A549 (cell line): Measurements from ENCODE around the gene RYR3. TPM values are rescaled to one million over a fixed set of nuclear protein-coding genes. Genes with fewer than 3 reads are reported as not detected.

ENCODE experiments used
- ATAC-seq, 2 experiments: fragments of 200-7000 bp in 1 of 2; fragments of >200 bp in 1 of 2; cut with Nextera tagmentation in 1 of 2; cut with Tn5 transposase in 1 of 2; 3 replicates each; pipeline versions ENCODE4 v1.8.0 to v1.9.1; 2018 to 2020; ENCODE audit warnings: mild to moderate bottlenecking in 1 of 2, moderate library complexity in 1 of 2
- CTCF ChIA-PET: fragments of 300-600 bp; sonication (Branson Sonifier 250); formaldehyde crosslinking; extraction: SDS; loops from one replicate; lab custom pipeline; 2021; ENCODE audit warnings: antibody characterized with exemption, inconsistent platforms; lab: Yijun Ruan, JAX
- POLR2A ChIA-PET: fragments of 350-600 bp; formaldehyde crosslinking; extraction: SDS; loops from one replicate; lab custom pipeline; 2021; ENCODE audit warnings: antibody characterized with exemption, inconsistent platforms; lab: Yijun Ruan, JAX
- DNase-seq, 2 experiments: peaks; one replicate each; pipeline versions ENCODE4 v3.0.0 to v3.0.0-alpha.2; 2011 to 2016; ENCODE audit warnings: low read depth in 1 of 2, low spot score in 1 of 2
- FAIRE-seq: peaks from 2 replicates; lab custom pipeline; 2011; peaks lifted over from hg19 to GRCh38; lab: Jason Lieb, UNC
- H3K27ac ChIP-seq, 2 experiments: fragments of >200 bp; sonication (Bioruptor Twin); formaldehyde crosslinking; 3 replicates each; pipeline ENCODE4 v1.5.1; 2016 to 2017
- H3K4me1 ChIP-seq: fragments of >200 bp; sonication (Bioruptor Twin); formaldehyde crosslinking; 3 replicates; pipeline ENCODE4 v1.6.1; 2016
- H3K4me2 ChIP-seq: fragments of >200 bp; sonication (Bioruptor Twin); formaldehyde crosslinking; 3 replicates; pipeline ENCODE4 v1.6.1; 2016
- H3K4me3 ChIP-seq: fragments of >200 bp; sonication (Bioruptor Twin); formaldehyde crosslinking; 3 replicates; pipeline ENCODE4 v1.5.1; 2016
- H3K9me3 ChIP-seq: fragments of >200 bp; sonication (Bioruptor Twin); formaldehyde crosslinking; 3 replicates; pipeline ENCODE4 v1.6.1; 2016
- CEBPB ChIP-seq, 2 experiments: fragments of >200 bp in 1 of 2; sonication (Bioruptor Twin) in 1 of 2; formaldehyde crosslinking in 1 of 2; IDR thresholded peaks; 2 replicates each; pipeline ENCODE4 v1.6.1; 2012 to 2016
- EHF ChIP-seq: fragments of 250-450 bp; sonication (Bioruptor Pico); IDR thresholded peaks from 2 replicates; pipeline ENCODE4 v1.5.0; 2020; ENCODE audit warnings: mild to moderate bottlenecking
- EP300 ChIP-seq, 2 experiments: fragments of >200 bp; sonication (Bioruptor Twin); formaldehyde crosslinking; IDR thresholded peaks; 2 replicates in 1 of 2; 3 replicates in 1 of 2; pipeline ENCODE4 v1.6.1; 2016 to 2017
- ESRRA ChIP-seq: fragments of 150-350 bp; IDR thresholded peaks from 2 replicates; pipeline ENCODE4 v1.6.1; 2014; ENCODE audit warnings: mild to moderate bottlenecking, low read length, borderline replicate concordance
- FOSL2 ChIP-seq, 2 experiments: fragments of 450-650 bp in 1 of 2; fragments of >200 bp in 1 of 2; sonication (Bioruptor Twin) in 1 of 2; formaldehyde crosslinking; IDR thresholded peaks; 2 replicates each; pipeline versions ENCODE4 v1.5.0 to v1.6.1; 2016 to 2020; ENCODE audit warnings: mild to moderate bottlenecking in 1 of 2, moderate library complexity in 1 of 2
- FOXS1 ChIP-seq: fragments of 250-450 bp; sonication (Bioruptor Pico); IDR thresholded peaks from 2 replicates; pipeline ENCODE4 v1.5.0; 2020; ENCODE audit warnings: mild to moderate bottlenecking, moderate library complexity
- HOXB13 ChIP-seq: fragments of 250-450 bp; sonication (Bioruptor Pico); IDR thresholded peaks from 2 replicates; pipeline ENCODE4 v1.5.0; 2020; ENCODE audit warnings: low read depth, mild to moderate bottlenecking, moderate library complexity
- JUN ChIP-seq, 2 experiments: fragments of >200 bp; sonication (Bioruptor Twin); formaldehyde crosslinking; IDR thresholded peaks; 2 replicates in 1 of 2; 3 replicates in 1 of 2; pipeline ENCODE4 v1.6.1; 2016 to 2017
- JUNB ChIP-seq: fragments of >200 bp; sonication (Bioruptor Twin); formaldehyde crosslinking; IDR thresholded peaks from 2 replicates; pipeline ENCODE4 v1.6.1; 2016
- KDM1A ChIP-seq: fragments of 200-600 bp; sonication (generic); IDR thresholded peaks from 2 replicates; pipeline ENCODE4 v1.6.1; 2016; ENCODE audit warnings: low read depth, mild to moderate bottlenecking
- KDM5A ChIP-seq: fragments of 200-600 bp; sonication (generic); IDR thresholded peaks from 2 replicates; pipeline ENCODE4 v1.6.1; 2016; ENCODE audit warnings: antibody characterized with exemption, mild to moderate bottlenecking
- MAZ ChIP-seq: fragments of 150-350 bp; IDR thresholded peaks from 2 replicates; pipeline ENCODE4 v1.6.1; 2014; ENCODE audit warnings: antibody characterized with exemption, low read depth, low read length, borderline replicate concordance
- MYC ChIP-seq: IDR thresholded peaks from 2 replicates; pipeline ENCODE4 v1.6.1; 2012; ENCODE audit warnings: mild to moderate bottlenecking, inconsistent platforms, low read length, improper control_type of control experiment, borderline replicate concordance
- NFE2L2 ChIP-seq: fragments of 150-350 bp; conservative IDR thresholded peaks from 2 replicates; pipeline ENCODE4 v1.6.1; 2014; ENCODE audit warnings: low read length
- NPAS2 ChIP-seq: fragments of 250-450 bp; sonication (Bioruptor Pico); IDR thresholded peaks from 2 replicates; pipeline ENCODE4 v1.8.0; 2022; ENCODE audit warnings: mild to moderate bottlenecking, moderate library complexity, borderline replicate concordance
- PHF8 ChIP-seq: fragments of 200-600 bp; sonication (generic); IDR thresholded peaks from 2 replicates; pipeline ENCODE4 v1.6.1; 2016; ENCODE audit warnings: low read depth, mild to moderate bottlenecking, antibody characterized with exemption, moderate library complexity, borderline replicate concordance
- RAD21 ChIP-seq, 2 experiments: fragments of >200 bp in 1 of 2; sonication (Bioruptor Twin) in 1 of 2; formaldehyde crosslinking in 1 of 2; IDR thresholded peaks in 1 of 2; conservative IDR thresholded peaks in 1 of 2; 2 replicates in 1 of 2; 3 replicates in 1 of 2; pipeline ENCODE4 v1.6.1; 2012 to 2018; ENCODE audit warnings: inconsistent platforms in 1 of 2
- SMC3 ChIP-seq: fragments of >200 bp; sonication (Bioruptor Twin); formaldehyde crosslinking; IDR thresholded peaks from 3 replicates; pipeline ENCODE4 v1.6.1; 2018; ENCODE audit warnings: inconsistent platforms
- TFCP2L1 ChIP-seq: fragments of 250-450 bp; sonication (Bioruptor Pico); IDR thresholded peaks from 2 replicates; pipeline ENCODE4 v1.5.0; 2021; ENCODE audit warnings: mild to moderate bottlenecking
- ZFP36 ChIP-seq: fragments of 450-650 bp; IDR thresholded peaks from 2 replicates; pipeline ENCODE4 v1.6.1; 2014; ENCODE audit warnings: borderline replicate concordance; ENCODE audit not compliant: partially characterized antibody
- ZNF302 ChIP-seq: fragments of 250-450 bp; sonication (Bioruptor Pico); IDR thresholded peaks from 2 replicates; pipeline ENCODE4 v1.9.0; 2021; ENCODE audit warnings: inconsistent platforms, mild to moderate bottlenecking, moderate library complexity
- WGBS: methylation state at CpG from one replicate; pipeline ENCODE4 v1.1.6; 2017; ENCODE audit errors: missing lambda C conversion rate; 5-methylcytosine and 5-hydroxymethylcytosine counted together
- polyA plus RNA-seq, 4 experiments: library from polyadenylated mRNA; depleted of rRNA in 3 of 4; stranded (reverse); fragments of >200 nt; fragmentation: RNase III in 1 of 4; extraction: RNeasy Plus Mini Kit Qiagen cat#74134 plus additional on column Dnase treatment in 1 of 4; gene quantifications; 2 replicates in 3 of 4; 3 replicates in 1 of 4; pipeline ENCODE4 v1.2.3, GENCODE V29; 2011 to 2017
- TF ChIP-seq, protein P1 (sequence below): fragments of >200 bp; sonication (Bioruptor Twin); formaldehyde crosslinking; IDR thresholded peaks from 3 replicates; pipeline ENCODE4 v1.5.1; 2016
- TF ChIP-seq, protein P2 (sequence below): IDR thresholded peaks from 2 replicates; pipeline ENCODE4 v1.6.1; 2012; ENCODE audit warnings: low read depth, borderline replicate concordance
- TF ChIP-seq, protein P3 (sequence below): IDR thresholded peaks from 2 replicates; pipeline ENCODE4 v1.6.1; 2012
- TF ChIP-seq, protein P4 (sequence below): fragments of 250-450 bp; sonication (Bioruptor Pico); IDR thresholded peaks from 2 replicates; pipeline ENCODE4 v1.5.0; 2021; ENCODE audit warnings: mild to moderate bottlenecking, moderate library complexity, borderline replicate concordance
- TF ChIP-seq, protein P5 (sequence below): fragments of >200 bp; sonication (Bioruptor Twin); formaldehyde crosslinking; IDR thresholded peaks from 3 replicates; pipeline ENCODE4 v1.6.1; 2016
- TF ChIP-seq, protein P6 (sequence below): fragments of 200-600 bp; sonication (generic); IDR thresholded peaks from 2 replicates; pipeline ENCODE4 v1.6.1; 2016; ENCODE audit warnings: antibody characterized with exemption, mild to moderate bottlenecking, moderate library complexity

RYR3 gene
- polyA plus RNA-seq, 2 of the 4 experiments (the other 2 are of a cell fraction), result 0.03 TPM; not detected in 1

DNA sequence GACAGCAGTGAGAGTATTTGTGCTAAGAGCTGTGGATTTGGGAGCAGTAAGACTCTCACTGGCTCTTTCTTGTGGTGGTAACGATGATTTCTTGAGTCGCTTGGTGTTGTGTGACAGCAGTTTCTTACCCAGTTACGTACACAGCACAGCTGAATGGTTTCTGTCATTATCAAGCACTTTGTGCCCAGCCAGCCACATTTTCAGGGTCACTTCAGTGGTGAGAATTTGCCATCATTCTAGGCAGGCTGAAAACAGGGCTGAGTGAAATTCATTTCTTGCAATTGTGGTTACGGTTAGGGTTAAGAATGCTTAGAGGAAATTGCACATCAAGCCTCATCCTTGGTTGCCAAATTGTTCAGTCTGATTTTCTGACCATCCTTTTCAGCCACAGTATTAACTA lies 130.1 kb downstream of the RYR3 start:
- Histone ChIP-seq H3K4me3 (no peak overlapping the region), H3K4me1 (no peaks in the 10 kb centered on the region), H3K27ac (no peak overlapping the region), H3K4me2 (no peak overlapping the region), H3K9me3 (no peaks in the 10 kb centered on the region; the same call in 2 of the 3 replicates)
- POLR2A ChIA-PET, result no interaction called here
- ATAC-seq (no peak), FAIRE-seq (no peak), DNase-seq (no peak)
- CTCF ChIA-PET, result interaction anchor here (1.1 to 2.6 kb wide), 2 partner anchors 10 to 18 kb away, joined by 3 to 5 read pairs; no protein-coding TSS in a partner anchor
- no peak for TF ChIP-seq JUNB
- TF ChIP-seq, protein P1, sequence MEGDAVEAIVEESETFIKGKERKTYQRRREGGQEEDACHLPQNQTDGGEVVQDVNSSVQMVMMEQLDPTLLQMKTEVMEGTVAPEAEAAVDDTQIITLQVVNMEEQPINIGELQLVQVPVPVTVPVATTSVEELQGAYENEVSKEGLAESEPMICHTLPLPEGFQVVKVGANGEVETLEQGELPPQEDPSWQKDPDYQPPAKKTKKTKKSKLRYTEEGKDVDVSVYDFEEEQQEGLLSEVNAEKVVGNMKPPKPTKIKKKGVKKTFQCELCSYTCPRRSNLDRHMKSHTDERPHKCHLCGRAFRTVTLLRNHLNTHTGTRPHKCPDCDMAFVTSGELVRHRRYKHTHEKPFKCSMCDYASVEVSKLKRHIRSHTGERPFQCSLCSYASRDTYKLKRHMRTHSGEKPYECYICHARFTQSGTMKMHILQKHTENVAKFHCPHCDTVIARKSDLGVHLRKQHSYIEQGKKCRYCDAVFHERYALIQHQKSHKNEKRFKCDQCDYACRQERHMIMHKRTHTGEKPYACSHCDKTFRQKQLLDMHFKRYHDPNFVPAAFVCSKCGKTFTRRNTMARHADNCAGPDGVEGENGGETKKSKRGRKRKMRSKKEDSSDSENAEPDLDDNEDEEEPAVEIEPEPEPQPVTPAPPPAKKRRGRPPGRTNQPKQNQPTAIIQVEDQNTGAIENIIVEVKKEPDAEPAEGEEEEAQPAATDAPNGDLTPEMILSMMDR, result no peak
- TF ChIP-seq, protein P2, sequence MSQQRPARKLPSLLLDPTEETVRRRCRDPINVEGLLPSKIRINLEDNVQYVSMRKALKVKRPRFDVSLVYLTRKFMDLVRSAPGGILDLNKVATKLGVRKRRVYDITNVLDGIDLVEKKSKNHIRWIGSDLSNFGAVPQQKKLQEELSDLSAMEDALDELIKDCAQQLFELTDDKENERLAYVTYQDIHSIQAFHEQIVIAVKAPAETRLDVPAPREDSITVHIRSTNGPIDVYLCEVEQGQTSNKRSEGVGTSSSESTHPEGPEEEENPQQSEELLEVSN, result no peak
- no peak for TF ChIP-seq CEBPB (IDR thresholded peaks at IDR 0.05)
- no peak for TF ChIP-seq ZNF302 (CRISPR knock-in tag)
- TF ChIP-seq MYC, result no peak
- TF ChIP-seq NFE2L2, result no peak
- TF ChIP-seq, protein P3, sequence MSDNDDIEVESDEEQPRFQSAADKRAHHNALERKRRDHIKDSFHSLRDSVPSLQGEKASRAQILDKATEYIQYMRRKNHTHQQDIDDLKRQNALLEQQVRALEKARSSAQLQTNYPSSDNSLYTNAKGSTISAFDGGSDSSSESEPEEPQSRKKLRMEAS, result no peak
- TF ChIP-seq ZFP36, result no peak
- TF ChIP-seq RAD21 (conservative IDR thresholded peaks at IDR 0.05 in 1 of 2, IDR thresholded peaks at IDR 0.05 in 1 of 2), result no peak
- TF ChIP-seq JUN (IDR thresholded peaks at IDR 0.05), result no peak
- TF ChIP-seq FOSL2 (IDR thresholded peaks at IDR 0.05), result no peak
- TF ChIP-seq FOSL2 (CRISPR knock-in tag; IDR thresholded peaks at IDR 0.05), result no peak
- TF ChIP-seq NPAS2 (CRISPR knock-in tag), result no peak
- TF ChIP-seq, protein P4, sequence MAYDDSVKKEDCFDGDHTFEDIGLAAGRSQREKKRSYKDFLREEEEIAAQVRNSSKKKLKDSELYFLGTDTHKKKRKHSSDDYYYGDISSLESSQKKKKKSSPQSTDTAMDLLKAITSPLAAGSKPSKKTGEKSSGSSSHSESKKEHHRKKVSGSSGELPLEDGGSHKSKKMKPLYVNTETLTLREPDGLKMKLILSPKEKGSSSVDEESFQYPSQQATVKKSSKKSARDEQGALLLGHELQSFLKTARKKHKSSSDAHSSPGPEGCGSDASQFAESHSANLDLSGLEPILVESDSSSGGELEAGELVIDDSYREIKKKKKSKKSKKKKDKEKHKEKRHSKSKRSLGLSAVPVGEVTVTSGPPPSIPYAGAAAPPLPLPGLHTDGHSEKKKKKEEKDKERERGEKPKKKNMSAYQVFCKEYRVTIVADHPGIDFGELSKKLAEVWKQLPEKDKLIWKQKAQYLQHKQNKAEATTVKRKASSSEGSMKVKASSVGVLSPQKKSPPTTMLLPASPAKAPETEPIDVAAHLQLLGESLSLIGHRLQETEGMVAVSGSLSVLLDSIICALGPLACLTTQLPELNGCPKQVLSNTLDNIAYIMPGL, result no peak
- no peak for TF ChIP-seq EHF (CRISPR knock-in tag)
- no peak for TF ChIP-seq SMC3
- TF ChIP-seq FOXS1, result no peak
- TF ChIP-seq MAZ, result no peak
- TF ChIP-seq, protein P5, sequence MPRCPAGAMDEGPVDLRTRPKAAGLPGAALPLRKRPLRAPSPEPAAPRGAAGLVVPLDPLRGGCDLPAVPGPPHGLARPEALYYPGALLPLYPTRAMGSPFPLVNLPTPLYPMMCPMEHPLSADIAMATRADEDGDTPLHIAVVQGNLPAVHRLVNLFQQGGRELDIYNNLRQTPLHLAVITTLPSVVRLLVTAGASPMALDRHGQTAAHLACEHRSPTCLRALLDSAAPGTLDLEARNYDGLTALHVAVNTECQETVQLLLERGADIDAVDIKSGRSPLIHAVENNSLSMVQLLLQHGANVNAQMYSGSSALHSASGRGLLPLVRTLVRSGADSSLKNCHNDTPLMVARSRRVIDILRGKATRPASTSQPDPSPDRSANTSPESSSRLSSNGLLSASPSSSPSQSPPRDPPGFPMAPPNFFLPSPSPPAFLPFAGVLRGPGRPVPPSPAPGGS, result no peak
- 5% methylated on average over 4 of the region's 4 CpGs for WGBS

DNA sequence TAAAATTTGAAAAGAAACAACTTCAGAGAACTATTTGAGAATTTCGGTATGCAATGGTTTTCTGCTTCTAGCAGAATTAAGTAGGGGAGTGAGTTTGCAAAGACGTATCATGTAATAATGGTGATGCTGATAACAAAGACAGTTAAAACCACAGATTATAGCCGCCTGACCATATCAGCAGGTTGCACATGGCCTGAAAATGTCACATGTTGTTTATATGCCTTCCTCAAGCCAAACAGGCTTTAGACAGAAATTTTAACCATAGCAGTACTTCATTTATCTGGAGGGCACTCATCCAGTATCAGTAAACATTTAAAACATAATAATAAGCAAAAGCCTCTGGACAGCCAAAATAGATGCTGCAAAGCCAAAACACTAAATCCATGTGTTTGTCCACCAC lies 131.7 kb downstream of the RYR3 start:
- POLR2A ChIA-PET, result no interaction called here
- no peak overlapping the region for H3K4me2 ChIP-seq
- CTCF ChIA-PET, result no interaction called here
- FAIRE-seq, result no peak
- no peaks in the 10 kb centered on the region for H3K4me1 ChIP-seq
- WGBS, result 15% methylated on average over 3 of the region's 3 CpGs
- no peak for ATAC-seq
- H3K4me3 ChIP-seq, result no peak overlapping the region
- no peak overlapping the region for H3K27ac ChIP-seq
- no peak for DNase-seq
- H3K9me3 ChIP-seq, result no peaks in the 10 kb centered on the region; the same call in 2 of the 3 replicates
- TF ChIP-seq, protein P6, sequence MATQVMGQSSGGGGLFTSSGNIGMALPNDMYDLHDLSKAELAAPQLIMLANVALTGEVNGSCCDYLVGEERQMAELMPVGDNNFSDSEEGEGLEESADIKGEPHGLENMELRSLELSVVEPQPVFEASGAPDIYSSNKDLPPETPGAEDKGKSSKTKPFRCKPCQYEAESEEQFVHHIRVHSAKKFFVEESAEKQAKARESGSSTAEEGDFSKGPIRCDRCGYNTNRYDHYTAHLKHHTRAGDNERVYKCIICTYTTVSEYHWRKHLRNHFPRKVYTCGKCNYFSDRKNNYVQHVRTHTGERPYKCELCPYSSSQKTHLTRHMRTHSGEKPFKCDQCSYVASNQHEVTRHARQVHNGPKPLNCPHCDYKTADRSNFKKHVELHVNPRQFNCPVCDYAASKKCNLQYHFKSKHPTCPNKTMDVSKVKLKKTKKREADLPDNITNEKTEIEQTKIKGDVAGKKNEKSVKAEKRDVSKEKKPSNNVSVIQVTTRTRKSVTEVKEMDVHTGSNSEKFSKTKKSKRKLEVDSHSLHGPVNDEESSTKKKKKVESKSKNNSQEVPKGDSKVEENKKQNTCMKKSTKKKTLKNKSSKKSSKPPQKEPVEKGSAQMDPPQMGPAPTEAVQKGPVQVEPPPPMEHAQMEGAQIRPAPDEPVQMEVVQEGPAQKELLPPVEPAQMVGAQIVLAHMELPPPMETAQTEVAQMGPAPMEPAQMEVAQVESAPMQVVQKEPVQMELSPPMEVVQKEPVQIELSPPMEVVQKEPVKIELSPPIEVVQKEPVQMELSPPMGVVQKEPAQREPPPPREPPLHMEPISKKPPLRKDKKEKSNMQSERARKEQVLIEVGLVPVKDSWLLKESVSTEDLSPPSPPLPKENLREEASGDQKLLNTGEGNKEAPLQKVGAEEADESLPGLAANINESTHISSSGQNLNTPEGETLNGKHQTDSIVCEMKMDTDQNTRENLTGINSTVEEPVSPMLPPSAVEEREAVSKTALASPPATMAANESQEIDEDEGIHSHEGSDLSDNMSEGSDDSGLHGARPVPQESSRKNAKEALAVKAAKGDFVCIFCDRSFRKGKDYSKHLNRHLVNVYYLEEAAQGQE, result no peak
- TF ChIP-seq EP300 (IDR thresholded peaks at IDR 0.05) (no peak), JUN (IDR thresholded peaks at IDR 0.05) (no peak), KDM1A (no peak), PHF8 (no peak), KDM5A (no peak), ESRRA (no peak), TFCP2L1 (CRISPR knock-in tag) (no peak), HOXB13 (CRISPR knock-in tag) (no peak), EHF (CRISPR knock-in tag) (no peak)
- TF ChIP-seq, protein P5, result no peak
